NCI-H2196 (cell line): Measurements from ENCODE around the gene HOMER2.

Source experiments
- DNase-seq: peaks from one replicate; lab custom pipeline; 2025; ENCODE audit not compliant: unreplicated experiment; lab: John Stamatoyannopoulos, UW

HOMER2 gene

DNA sequence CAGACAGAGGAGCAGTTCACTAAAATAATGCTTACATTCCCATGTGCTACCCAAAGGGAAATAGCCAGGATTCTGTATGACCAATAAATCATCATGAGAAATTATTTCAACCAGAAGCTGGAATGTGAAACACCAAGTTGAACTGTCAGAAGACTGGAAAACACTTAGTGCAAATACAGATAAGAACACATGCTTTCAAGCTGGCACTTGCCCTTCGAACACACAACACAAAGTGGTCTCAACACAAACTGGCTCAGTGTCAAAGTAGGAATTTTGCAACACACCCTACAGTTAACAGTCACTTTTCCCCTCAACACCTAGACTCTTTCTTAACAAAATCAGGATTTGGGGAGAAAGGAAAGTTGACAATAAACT lies 148.0 kb downstream of the HOMER2 start:
- no peak for DNase-seq

DNA sequence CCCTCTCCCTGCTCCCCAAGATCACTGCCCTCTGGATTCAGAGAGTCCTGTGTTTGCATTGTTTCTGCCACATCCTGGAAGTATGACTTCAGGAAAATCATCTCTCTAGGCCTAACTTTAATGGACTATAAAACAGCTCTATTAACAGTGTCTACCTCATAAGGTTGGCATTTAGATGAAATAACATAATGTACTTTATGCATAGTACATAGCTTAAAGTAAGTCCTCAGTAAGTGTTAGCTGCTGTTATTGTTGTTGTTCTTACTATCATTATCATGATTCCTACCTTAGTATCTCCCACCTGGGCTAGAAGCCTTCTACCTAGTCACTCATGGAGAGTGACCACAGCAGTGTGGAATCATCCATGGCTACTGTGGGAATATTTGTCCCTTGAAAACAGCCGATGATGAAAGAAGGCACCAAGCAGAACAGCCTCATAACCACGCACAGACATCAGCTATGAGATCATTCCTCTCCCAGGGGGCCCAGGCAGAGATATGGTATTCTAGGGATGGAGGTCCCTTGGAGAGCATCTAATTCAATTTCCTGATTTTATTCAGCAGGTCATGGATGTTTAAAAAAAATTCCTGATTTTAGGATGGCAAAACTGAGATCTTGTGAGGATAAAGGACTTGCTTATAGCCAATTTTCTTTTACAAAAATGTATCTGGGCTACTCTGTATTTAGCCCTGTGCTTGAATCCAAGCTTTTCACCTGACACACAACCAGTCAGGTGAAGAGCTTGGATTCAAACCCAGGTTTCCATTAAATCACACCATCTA lies 148.5 kb downstream of the HOMER2 start:
- DNase-seq = no peak

DNA sequence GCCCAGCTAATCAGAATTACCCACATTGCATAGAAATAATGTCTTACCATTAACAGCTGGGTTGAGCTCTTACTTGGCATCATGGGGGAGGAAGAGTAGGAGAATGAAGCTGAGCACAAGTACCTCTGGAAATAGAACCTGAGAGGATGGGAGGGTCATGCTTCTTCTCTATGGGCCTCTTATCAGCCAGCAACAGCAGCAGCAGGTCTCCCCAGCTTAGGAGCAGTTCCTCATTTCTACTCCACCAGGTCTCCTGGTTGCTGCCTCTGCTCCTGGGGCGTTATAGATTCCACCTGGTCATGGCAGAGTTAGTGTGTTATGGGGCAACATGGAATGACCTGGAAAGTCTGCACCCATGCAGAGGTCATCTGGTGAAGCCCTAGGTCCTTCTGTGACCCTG lies 150.0 kb downstream of the HOMER2 start:
- no peak for DNase-seq

DNA sequence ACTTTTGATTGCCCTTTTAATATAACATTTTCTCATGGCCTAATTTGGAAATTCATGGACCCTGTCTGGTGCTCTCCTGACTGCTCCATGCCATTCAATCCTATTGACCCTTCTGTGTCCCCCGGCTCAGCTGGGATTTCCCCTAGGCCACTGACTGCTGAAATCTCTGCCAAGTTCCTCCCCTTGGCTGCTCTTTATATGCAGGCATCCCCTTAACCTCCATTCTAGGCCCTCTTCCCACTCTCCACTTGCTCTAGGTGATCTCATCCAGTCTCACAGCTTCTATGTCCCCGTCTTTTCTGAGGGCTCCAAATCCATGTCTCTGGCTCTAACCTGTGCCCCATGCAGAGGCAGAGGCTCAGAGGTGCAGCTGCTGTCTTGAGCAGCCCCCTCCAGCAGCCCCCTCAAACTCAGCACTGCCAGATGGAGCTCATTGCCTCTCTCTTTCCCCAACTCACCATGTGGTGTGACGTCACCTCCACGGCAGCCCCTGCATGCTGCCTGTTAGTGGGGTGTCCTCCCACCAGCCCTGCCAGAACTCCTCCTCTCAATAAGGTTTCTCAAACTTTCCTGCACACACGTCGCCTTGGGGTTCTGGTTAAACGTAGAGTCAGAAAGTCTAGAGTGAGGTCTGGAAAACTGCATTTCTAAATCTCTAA lies 153.2 kb downstream of the HOMER2 start:
- DNase-seq = no peak
